GM19099 (cell line): Measurements from ENCODE around the gene CABLES2.

Source experiments
- POLR2A ChIP-seq: IDR thresholded peaks from 3 replicates; pipeline ENCODE4 v1.6.1; 2011; ENCODE audit warnings: low read depth; ENCODE audit not compliant: insufficient read length; ENCODE audit errors: extremely low read depth

CABLES2 gene

DNA sequence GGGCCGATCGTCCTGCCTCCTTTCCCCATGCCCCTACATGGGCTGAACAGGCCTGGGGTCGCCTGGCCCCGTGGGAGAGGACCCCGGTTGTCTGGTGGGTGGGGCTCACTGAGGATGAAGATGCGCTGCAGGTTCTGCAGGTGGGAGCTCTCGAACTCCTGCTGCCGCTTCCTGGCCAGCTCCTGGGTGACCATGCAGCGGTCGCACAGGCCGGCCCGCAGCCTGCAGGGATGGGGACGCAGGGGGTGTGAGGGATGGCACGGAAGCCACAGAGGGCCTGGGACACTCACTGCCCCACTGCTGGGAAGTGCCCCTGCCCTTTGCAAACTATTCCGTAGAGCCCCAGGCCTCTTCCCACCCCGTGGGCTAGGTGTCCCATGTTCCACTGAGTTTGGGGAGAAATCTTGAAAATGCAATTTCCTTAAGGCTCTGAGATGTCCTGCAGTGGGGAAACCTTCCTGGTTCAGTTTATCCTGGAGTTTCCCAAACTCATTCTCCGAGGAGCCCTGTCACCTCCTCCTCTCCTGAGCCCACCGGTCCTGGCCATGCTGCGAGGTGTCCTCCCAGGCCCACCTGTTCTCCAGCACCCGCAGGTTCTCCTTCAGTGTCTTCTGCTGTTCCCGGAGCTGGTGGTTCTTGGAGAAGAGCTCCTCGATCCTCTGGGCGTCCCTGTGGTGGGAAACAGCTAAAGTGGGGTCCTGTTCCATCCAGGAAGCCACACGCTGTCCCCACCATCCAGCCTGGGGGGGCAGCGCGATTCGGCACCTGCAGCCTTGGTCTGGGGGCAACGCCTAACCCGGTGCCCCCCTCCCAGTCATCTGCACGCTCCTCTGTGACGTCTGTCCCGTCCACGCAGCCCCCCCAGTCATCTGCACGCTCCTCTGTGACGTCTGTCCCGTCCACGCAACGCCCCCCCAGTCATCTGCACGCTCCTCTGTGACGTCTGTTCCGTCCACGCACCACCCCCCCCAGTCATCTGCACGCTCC, 9.9 kb upstream of the CABLES2 start:
- TF ChIP-seq POLR2A, result no peak

DNA sequence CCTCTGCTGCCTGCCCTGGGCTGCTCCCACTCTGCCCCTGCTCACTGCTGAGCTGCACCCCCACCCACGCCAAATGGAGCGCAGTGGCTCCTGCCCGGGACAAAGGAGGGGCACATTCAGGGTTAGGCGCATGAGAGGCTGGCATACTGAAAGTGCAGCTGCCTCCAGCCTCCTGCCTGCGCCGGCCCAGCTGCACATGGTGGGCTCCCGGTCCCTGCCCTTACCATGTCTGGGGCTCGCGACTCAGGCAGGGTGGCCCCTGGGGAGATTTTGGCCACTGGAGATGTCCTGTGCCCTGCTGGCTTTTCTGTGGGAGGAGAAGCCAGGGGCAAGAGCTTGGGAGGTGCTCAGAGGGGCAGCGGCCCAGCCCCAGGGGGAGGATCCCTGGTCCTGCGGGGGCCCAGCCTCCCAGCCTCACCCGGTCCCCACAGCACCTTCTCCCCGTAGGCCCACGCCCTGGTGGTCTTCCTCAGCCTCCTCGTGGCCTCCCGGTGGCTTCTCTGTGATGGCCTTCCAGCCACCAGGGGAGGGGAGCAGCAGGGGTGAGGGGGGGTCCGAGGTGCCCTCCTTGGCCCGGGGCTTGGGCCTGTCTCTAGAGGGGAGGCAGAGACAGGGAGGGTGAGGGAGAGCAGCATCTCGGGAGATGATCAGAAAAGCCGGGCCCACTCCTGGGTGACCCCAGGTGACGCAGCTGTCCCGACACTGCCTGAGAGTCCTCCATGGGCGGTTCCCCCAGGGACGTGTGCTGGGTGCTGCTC, 8.4 kb upstream of the CABLES2 start:
- TF ChIP-seq POLR2A, result no peak

DNA sequence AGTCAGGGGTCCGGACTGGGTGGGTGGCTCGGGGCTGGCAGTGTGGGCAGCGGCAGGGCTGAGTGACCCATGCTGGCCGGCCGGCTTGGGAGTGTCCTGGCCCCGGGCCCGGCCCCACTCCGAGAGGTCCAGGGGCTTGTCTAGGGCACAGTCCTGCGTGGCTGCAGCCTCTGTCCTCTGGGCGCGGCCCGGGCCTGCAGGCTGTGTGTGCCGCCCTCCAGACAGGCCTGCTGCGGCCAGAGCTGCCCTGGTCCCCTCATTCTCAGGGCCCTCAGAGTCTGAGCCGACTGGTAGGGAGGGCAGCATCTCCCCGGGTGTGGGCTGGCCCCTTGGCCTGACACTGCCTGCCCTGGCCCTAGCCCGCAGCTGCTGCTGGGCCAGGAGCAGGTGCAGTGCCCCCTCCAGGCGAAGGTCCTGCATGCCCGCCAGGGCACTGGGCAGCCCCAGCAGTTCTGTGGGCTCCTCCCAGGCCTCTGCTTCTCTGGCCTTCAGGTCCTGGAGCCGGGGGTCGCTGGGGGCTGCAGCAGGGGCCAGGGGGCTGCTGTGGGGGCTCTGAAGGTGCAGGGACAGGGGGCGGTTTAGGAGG, 6.9 kb upstream of the CABLES2 start:
- no peak for TF ChIP-seq POLR2A

DNA sequence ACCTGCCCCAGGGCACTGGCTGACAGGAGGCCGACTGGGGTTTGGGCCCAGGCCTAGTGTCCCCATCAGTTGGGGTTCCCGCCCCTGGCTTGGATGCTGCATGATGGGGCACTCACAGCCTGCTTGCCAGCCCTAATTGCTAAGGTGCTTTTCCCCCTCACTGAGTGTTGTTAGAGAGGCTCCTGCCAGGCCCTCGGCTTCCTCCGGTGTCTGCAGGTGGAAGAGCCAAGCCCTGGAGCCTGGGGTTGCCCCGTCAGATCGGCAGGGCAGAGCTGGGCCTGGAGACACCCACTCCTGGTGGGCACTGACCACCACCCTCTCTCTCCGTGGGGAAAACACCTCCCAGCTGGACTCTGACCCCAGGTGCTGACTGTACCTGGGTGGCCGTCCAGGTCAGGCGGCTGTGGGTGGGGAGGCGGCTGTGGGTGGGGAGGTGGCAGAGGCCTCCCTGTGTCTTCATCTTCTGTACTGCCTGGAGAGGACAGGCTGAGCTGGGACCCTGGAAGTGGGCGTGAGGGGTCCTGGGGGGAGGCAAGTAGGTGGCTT, 6.0 kb upstream of the CABLES2 start:
- TF ChIP-seq POLR2A, result no peak

DNA sequence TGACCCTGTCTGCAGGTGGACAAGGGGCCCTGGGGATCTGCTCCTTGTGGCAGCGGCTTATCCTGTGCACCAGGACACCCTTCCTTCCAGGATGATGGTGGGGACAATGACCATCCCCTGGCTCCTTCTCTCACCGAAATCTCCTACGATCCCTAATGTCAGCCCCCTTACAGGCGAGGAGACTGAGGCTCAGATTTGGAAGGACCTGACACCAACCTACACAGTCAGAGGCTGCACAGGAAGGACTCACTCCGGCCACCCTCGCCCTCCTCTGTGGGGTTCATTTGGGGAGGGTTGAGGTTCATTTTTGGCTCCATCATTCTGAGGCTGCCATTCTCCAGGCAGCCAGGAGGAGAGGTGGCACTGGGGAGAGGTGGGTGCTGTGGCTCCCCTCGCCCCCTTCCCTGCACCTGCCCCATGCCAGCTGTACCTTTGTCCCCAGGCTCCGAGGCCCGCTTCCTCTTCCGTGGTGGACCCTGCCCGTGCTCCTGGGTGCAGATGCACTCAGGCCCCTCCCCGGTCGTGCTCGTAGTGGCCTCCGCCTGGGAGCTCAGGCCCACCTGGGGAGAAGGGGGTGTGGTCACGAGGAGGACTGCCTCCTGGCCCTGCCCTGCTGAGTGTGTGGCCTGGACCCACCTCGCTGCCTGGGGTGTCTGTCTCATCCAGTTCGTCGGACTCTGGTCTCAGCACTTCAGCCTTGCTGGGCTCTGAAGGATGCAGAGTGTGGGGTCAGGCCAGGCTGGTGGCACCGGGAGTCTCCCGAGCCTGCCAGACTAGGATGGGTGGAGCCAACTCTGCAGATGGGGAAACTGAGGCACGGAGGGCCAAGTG, 5.3 kb upstream of the CABLES2 start:
- TF ChIP-seq POLR2A, result no peak

DNA sequence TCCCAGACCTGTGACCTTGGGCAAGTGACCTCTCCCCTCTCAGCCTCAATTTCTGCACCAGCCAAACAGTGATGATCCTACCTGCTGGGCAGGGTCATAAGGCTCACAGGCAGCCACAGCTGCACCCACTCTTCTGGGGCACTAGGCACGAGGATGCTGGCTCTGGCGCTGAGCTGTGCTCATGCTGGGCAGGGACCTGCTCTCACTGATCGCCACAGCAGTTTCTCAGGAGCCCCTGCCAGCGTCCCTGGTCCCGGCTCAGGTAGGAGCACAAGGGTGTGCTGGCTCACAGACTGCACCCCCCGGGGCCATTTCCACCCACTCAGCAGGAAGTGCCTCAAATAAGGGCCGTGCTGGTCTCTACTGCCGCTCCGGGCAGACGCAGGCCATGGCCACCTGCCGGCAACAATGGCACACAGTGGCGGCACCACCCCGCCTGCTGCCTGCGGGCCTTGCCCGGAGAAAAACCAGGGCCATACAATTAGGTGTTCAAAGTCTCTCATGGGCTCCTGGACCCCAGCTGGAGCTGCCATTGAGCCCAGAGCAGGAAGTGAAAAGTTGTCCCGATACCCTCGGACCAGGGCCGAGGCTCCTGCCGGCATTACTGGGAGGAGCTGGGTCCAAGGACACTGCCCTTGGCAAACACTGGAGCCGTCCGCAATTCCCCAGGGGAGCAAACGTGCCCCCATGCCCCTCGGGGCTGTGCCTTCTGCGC, 4.6 kb upstream of the CABLES2 start:
- no peak for TF ChIP-seq POLR2A

DNA sequence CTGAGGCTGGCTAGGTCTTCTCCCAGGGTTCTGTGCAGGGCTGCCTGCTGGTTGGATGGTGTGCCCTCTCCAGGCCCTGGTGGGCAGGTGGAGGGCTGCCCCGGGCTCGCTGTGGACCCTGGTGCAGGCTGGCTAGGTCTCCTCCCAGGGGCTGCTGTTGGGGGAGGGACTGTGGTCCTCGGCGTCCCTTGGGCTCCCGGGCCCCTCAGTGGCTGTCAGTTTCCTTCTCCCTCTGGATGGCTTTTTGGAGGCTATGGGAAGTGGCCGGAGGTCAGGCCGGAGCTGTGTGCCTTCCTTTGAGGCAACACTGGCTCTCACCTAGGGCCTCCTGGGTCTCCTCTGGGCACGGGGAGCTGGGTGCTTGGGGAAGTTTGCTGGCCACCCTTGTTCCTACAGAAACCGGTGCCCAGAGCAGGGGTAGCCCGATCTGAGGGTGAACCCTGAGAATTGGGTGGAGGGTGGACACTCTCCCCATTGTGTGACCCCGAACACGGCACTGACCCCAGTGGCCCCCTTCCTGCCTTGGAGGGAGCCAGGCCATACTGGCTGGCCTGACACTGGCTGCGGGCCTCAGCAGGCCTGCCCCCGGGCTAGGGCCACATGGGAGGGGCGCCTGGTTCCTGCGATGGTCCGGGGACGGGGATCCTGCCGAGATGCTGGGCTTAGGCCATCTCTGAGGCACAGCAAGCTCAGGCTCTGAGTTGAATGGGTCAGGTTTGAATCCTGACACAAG, 3.8 kb upstream of the CABLES2 start:
- no peak for TF ChIP-seq POLR2A

DNA sequence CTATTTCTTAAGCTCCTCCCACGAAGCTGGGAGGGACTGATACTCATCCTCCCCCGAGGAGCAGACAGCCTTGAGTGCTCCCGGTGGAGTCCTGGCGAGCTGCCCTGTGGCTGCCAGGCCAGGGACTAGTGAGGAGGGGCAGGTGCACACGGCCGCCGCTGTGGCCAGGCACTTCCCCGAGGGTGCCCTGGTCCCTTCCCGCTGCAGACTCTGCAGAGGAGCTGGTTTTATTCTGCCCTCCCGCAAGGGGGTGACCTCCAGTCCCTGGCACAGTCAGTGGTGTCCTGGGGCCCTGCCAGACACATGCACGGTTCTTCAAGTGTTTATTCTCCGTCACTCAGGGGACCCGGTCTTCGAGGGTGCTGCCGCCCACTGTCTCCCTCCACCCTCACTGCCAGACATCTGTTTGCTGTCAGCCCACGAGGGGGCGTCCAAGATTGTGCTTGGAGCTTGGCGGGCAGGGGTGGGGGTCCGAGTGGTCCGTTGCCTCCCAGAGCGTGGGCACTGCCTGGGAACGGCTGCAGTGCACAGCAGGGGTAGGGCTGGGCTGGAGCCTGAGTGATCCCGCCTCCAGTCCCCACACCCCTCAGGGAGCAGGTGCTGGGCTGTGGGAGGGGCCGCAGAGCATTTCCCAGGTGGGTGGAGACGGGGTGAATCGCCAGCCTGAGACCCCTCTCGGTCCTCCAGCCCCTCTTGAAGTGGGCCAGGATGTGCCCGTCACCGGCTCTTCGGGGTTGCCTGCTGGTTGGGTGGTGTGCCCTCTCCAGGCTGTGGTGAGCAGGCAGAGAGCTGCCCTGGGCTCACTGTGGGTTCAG, 3.1 kb upstream of the CABLES2 start:
- no peak for TF ChIP-seq POLR2A

DNA sequence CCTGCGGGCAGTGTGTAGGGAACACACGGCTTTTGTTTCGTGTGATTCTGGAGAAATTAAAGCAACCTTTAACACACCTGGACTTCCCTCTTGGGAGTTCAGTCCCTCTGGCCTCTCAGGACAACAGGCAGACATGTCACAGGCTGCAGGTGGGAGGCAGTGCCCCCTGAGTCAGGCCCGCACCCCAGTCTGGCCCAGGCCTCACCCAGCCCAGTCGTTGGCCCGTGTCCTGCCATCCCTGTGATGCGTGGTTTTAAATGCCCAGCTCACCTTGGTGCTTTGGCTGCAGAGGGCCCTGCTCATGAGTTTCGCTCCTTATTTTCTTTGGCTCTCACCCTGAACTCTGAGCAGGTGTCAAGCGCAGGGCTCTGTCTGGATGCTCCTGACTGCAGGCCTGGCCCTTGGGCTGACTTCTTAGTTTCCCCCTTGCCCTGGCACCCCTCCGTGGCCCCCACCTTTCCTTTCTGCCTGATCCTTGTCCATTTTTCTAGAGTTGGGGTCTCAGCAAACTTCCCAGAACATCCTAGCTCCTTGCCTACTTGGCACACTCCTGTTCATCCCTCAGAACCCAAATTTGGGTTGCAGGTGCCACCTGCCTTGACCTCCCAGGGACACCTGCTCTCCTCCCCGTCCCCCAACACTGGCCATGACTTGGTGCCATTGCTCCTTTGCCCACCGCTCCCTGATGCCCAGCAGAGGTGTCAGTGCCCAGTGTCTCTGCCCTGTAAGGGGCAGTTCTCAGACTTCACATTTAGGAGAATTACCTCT, 2.2 kb upstream of the CABLES2 start:
- TF ChIP-seq POLR2A, result no peak

DNA sequence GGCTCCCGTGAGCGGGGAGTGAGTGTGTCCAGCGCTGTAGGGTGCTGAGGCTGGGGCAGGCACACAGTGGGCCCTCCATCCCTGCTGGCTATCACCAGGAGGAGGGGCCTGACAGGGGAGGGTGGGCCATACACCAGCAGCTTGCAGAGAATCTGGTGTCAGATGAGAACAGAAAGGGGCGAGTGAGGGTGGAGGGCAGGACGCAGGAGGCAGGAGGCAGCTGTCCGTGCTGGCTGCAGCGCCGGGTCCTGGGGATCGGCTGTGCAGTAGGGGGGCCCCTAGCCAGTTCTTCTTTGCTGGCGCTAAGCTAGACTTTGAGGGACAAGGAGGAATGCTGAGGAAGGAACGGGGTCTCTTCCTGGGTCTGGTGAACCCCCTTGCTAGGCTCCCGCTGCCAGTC, 1.6 kb upstream of the CABLES2 start:
- TF ChIP-seq POLR2A, result no peak

DNA sequence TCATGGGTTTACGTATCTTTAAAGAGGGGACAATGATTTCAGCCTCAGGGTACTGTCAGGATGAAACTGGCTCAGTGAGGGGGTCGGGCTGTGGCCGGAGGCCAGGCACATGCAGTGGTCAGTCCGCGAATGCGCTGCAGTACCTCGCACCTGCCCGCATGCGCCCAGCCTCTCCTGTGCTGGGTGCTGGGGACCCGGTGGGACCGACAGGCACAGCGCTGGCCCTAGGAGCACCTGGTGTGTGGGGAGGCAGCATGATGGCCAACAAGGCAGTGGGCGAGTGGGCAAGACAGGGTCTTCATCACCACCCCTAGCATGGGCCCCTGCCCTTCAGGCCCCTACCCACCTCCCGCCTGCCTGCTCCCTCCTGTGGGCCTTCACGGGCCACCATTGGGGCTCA, 970 bp upstream of the CABLES2 start:
- no peak for TF ChIP-seq POLR2A

DNA sequence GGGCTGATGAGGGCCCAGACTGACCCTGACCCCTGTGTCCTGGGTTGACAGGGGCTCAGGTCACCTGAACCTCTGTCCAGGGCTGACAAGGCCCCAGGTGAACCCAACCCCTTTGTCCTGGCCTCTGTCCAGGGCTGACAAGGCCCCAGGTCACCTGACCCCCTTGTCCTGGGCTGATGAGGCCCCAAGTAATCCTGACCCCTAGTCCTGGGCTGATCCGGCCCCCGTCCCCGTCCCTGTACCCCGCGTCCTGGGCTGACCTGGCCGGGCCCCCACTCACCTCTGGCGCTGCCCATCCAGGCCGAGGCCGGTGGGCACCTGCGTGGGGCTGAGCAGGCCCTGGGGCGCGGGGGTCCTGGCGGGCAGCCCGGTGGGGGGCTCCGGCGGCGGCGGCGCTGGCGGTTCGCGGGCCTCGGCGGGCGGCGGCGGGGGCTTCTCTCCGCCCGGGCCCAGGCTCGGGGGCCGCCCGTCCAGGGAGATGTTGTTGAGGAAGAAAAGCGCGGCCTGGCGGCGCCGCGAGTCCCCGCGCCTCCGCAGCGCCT, 379 bp downstream of the CABLES2 start:
- TF ChIP-seq POLR2A, result no peak

DNA sequence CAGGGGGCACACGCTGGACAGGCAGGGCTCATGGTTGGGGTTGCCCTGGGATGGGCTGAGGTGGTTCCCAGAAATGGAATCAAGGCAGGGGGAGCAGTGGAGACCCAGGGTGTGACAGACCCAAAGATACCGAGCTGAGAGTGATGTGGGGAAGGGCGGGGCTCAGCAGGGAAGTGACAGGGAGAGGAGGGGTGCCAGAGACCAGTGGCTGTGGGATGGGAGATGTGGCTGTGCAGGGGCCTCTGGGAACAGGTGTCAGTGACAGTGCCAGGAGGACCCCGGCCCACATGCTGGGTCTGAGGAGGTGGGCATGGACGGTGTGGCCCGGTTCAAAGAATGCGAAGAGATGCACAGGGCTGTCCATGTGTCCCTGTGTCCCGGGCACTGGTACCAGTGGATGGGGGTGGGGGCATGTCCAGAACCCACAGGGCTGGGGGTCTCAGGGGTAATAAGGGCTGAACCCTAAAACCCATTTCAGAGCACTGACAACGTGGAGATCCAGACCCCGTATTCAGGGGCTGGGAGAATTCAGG, 1.0 kb downstream of the CABLES2 start:
- TF ChIP-seq POLR2A, result no peak
